GM12878 (cell line): ENCODE results near the gene OLFM1.

ENCODE experiments used
- CREM ChIP-seq: IDR thresholded peaks from 2 replicates; pipeline ENCODE4 v1.6.1; 2014; ENCODE audit warnings: antibody characterized with exemption, low read depth
- ELK1 ChIP-seq: IDR thresholded peaks from 2 replicates; pipeline ENCODE4 v1.6.1; 2012; ENCODE audit warnings: low read depth, low read length, improper control_type of control experiment
- HSF1 ChIP-seq: fragments of 150-350 bp; IDR thresholded peaks from 2 replicates; pipeline ENCODE4 v1.6.1; 2014; ENCODE audit warnings: mild to moderate bottlenecking, low read depth, low read length
- POLR2A ChIP-seq: IDR thresholded peaks from 2 replicates; pipeline ENCODE4 v1.6.1; 2011; ENCODE audit warnings: low read depth, mild to moderate bottlenecking, low read length
- POLR2AphosphoS2 ChIP-seq: IDR thresholded peaks from 2 replicates; pipeline ENCODE4 v1.6.1; 2011; ENCODE audit warnings: low read depth, mild to moderate bottlenecking, low read length, improper control_type of control experiment, moderate library complexity
- RCOR1 ChIP-seq: conservative IDR thresholded peaks from 2 replicates; pipeline ENCODE4 v1.6.1; 2012; ENCODE audit warnings: low read depth, low read length, improper control_type of control experiment
- SIN3A ChIP-seq: IDR thresholded peaks from 2 replicates; pipeline ENCODE4 v1.6.1; 2012; ENCODE audit warnings: low read depth, low read length, improper control_type of control experiment
- ZNF592 ChIP-seq: fragments of 450-650 bp; IDR thresholded peaks from 2 replicates; pipeline ENCODE4 v1.6.1; 2017; ENCODE audit warnings: mild to moderate bottlenecking, moderate library complexity
- TF ChIP-seq, protein P1 (sequence below), 3 experiments: IDR thresholded peaks in 2 of 3; conservative IDR thresholded peaks in 1 of 3; 2 replicates each; pipeline ENCODE4 v1.5.1; 2011; ENCODE audit warnings: low read depth in 3 of 3, low read length in 3 of 3, mild to moderate bottlenecking in 3 of 3, control low read depth in 2 of 3, moderate library complexity in 2 of 3, inconsistent platforms in 1 of 3, mixed read lengths in 1 of 3; ENCODE audit not compliant: control insufficient read depth in 2 of 3, insufficient read depth in 1 of 3; ENCODE audit errors: extremely low read depth in 1 of 3

GRCh38 chr9:135088979-135089847, 1.7 kb downstream of the OLFM1 start:
- TF ChIP-seq CREM, result no peak
- no peak for TF ChIP-seq POLR2A
- TF ChIP-seq HSF1, result no peak
- TF ChIP-seq SIN3A, result no peak
- TF ChIP-seq ZNF592, result no peak
- no peak for TF ChIP-seq RCOR1
- TF ChIP-seq, protein P1, sequence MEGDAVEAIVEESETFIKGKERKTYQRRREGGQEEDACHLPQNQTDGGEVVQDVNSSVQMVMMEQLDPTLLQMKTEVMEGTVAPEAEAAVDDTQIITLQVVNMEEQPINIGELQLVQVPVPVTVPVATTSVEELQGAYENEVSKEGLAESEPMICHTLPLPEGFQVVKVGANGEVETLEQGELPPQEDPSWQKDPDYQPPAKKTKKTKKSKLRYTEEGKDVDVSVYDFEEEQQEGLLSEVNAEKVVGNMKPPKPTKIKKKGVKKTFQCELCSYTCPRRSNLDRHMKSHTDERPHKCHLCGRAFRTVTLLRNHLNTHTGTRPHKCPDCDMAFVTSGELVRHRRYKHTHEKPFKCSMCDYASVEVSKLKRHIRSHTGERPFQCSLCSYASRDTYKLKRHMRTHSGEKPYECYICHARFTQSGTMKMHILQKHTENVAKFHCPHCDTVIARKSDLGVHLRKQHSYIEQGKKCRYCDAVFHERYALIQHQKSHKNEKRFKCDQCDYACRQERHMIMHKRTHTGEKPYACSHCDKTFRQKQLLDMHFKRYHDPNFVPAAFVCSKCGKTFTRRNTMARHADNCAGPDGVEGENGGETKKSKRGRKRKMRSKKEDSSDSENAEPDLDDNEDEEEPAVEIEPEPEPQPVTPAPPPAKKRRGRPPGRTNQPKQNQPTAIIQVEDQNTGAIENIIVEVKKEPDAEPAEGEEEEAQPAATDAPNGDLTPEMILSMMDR (IDR thresholded peaks at IDR 0.05 in 2 of 3, conservative IDR thresholded peaks at IDR 0.05 in 1 of 3; ENCODE audit: control insufficient read depth in 2 of 3, extremely low read depth in 1 of 3, insufficient read depth in 1 of 3, low read depth in 3 of 3, low read length in 3 of 3), result no peak
- TF ChIP-seq ELK1, result no peak
- no peak for TF ChIP-seq POLR2AphosphoS2
